NCI-H446 (cell line): ENCODE data around the gene NBAS.

ENCODE experiments used
- DNase-seq, 2 experiments: peaks; one replicate each; lab custom pipeline; 2025; lab: John Stamatoyannopoulos, UW

NBAS gene

DNA sequence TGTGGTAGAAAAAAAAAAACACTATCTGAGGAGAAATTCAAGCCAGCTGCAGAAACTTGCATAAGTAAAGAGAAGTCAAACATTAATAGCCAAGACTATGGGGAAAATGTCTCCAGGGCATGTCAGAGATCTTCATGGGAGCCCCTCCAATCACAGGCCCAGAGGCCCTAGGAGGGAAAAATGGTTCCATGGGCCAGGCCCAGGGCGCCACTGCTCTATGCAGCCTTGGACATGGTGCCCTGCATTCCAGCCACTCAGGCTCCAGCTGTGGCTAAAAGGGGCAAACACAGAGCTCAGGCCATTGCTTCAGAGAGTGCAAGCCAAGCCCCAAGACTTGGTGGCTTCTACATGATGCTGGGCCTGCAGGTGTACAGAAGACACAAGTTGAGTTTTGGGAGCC lies 354.7 kb downstream of the NBAS start:
- DNase-seq = no peak

DNA sequence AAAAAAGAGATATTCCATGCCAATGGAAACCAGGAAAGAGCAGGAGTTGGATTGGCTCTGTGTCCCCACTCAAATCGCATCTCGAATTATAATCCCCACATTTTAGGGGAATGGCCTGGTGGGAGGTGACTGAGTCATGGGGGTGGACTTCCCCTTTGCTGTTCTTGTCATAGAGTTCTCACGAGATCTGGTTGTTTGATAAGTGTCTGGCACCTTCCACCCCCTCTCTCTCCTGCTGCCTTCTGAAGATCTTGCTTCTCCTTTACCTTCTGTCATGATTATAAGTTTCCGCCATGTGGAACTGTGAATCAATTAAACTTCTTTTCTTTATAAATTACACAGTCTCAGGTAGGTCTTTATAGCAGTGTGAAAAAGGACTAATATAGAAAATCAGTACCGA lies 355.6 kb downstream of the NBAS start:
- no peak for DNase-seq

DNA sequence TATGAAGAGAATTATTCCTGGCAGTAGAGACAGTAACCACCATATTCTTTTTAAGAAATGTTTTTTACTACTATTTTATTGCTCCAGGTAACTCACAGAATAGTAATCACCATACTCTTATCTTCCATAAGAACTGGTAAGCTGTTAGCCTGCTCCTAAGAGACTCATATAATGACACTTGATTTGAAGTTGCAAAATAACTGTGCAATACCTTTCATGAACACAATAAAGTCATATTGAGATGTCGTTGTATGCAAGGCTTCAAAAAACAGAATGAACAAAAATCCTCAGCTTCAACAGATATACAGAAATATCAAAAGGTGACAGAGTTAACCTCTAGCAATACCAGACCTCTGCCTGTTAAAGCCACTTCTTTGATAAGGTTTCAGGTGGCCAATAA lies 360.1 kb downstream of the NBAS start:
- no peak for DNase-seq

DNA sequence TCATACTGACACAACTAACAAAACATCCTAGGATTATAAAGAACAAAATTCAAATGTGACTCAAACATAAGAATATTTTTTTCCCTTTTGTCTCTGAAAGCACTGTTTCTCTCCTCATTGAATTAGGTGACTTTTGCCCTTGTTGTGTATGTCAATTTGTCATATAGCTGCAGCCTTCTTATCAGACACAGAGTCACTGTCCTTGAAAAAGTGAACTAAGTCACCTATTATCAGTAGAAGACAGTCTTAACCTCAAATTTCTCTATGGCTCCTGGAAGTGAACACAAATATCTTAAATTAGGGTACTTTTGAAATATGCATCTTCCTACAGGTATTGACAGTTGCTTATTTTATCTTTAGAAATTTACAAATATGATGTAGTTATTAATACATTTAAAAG lies 360.6 kb downstream of the NBAS start:
- DNase-seq = no peak

DNA sequence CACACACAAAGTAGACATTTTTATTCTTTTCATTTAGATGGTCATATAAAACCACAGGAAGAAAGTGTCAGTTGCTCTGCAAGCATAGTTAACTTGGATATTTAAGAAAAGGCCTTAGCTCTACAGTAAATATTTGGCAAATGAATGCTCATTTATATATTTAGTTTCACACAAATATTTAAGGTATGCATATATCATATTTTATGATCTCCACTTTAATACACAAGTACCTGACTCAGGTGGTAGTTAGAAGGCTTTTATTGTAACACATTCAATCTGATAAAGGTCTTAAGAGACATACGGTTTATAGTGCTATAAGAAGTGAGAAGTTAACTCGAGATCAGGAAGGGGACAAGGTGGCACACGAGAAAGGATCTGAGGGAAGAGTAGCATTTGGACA lies 363.1 kb downstream of the NBAS start:
- DNase-seq = no peak

DNA sequence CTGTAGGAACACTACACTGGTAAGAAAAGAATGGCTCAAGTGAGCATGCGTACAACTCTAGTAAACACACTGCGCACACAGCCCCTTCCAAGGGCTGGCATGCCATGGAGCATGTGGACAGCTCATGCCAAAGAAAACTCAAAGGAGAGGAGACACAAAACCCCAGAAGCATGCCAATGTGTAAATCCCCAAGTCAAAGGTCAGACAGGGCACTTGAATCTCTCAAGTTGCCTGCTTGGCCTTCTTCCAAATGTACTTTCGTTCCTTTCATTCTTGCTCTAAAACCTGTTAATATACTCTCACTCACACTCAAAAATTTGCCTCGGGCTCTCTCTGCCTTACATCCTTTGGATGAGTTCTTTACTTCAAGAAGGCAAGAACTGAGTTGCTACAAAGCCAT lies 365.3 kb downstream of the NBAS start:
- no peak for DNase-seq

DNA sequence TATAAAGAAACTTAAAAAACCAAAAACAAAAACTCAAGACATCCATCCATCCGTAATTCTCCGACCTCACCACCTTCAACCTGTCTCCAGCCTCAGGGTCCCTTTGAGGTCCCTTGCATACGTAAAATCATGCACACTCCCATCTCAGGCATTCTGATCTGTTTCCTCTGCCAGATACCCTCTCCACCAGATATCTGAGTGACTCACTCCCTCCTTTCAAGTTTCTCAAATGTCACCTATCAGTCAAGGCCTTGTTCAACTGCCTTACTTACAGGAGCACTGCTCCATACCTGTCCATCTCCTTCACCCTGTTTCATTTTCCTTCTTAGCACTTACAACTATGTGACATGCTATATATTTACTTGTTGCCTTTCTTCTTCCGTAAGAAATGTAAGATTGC lies 369.3 kb downstream of the NBAS start:
- DNase-seq = no peak

DNA sequence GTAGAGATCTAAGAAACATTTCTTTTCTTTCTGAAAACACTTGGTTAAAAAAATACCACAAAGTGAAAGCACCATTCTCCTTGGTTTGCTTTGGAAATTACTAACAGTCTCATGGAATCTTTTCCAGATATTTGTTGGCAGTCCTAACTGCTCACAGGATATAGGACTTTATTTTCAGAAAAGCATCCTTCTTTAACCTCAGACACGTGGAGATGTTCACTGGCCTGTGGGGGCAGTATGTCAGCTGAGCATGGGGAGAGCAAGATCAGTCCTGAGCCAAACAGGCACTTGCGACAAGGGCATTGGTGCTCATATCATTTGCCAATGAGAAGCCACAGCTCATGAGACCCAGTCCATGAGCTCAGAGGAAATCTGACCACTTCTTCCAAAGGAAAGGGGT lies 371.9 kb downstream of the NBAS start:
- DNase-seq = no peak

DNA sequence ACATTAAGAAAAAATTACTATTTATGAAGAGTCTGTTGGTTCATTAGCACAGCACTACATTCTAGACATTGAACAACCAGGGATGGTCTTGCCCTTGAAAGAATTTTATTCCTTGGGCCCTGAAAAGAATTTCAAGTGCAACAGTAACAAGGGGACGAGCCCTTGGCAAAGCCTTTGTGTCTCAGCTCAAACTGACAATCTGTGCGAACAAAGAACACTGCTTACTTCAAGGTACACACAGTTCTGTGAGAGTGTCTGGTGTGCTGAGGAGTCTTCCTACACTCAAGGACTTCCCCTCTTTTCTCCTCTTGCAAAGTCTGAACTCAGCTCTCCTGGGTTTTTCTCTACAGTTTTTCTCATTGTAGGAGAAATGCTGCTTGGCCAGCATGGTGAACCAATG lies 373.4 kb downstream of the NBAS start:
- DNase-seq = no peak

DNA sequence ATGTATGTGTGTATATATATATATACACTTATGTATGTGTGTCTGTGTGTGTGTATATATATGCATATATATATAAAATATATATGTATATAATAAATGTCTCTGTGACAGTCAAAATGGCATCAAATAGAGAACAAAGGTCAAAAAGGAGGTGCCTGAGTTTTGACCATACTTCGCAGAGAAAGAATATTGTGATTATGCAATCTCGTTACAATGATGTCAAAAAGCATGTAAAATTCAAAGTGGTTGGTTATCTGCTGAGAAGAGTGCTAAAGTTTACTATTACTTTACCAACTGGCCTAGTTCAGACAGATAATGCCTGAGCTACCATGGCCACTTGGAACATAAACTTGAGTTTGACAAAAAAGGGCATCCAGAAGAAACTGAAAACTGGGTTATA lies 375.0 kb downstream of the NBAS start:
- no peak for DNase-seq

DNA sequence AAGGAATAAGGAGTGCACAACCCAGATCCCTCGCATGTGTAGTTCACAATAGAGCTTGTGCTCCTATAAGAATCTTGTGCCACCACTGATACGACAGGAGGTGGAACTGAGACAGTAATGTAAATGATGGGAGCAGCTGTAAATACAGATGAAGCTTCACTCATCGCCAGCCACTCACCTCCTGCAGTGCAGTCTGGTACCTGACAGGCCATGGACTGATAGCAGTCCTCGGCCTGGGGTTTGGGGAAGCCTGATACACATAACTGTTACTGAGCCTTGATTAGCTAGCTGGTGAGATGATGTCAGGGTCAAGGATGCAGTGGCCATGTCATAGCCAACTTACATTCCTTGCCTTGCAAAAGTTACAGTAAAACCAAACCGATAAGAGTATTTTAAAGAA lies 376.6 kb downstream of the NBAS start:
- no peak for DNase-seq

DNA sequence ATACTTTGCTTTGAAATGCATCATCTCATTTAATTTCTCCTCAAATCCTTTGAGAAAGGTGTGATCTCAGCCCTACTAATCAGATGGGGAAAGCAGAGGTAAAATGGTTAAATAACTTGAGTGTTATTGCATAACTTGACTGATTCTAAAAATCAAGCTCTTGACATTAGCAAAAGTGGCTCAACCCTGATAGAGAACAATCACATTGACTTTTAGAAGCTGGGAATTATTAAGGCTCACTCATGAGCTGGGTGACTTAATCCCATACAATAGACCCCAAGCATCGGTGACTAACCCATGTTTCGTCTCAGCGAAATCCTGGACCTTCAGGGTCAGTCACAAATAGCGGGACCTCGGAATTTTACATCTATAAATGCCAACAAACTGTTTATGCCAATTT lies 378.9 kb downstream of the NBAS start:
- no peak for DNase-seq

DNA sequence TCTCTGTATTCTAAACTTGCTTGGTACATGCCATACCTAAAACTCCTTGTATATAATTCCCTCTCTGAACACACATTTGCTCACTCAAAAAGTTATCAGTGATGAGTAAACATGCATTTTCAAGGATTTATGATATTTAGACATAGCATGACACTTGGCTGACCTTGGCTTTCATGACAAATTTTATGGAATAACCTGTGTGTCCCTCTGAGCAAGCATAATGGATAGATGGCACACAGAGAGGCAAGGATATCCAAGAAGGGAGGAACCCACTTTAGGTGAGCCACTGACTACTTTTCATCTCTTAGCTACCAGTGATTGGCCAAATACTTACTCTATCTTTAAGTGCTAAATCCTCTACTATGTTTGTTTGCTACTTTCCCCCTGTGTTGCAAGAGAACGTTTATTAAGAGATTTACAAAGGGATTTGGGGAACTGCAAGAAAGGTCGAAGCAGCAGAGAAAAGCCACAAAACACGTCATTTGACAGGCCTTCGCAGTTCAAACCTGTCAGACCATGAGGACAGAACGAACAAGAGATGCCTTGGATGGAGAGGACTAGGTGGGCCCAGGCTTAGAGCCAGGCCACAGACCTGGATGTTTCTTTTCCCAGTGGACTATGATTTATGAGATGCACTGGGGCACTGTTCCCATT lies 379.9 kb downstream of the NBAS start:
- no peak for DNase-seq

DNA sequence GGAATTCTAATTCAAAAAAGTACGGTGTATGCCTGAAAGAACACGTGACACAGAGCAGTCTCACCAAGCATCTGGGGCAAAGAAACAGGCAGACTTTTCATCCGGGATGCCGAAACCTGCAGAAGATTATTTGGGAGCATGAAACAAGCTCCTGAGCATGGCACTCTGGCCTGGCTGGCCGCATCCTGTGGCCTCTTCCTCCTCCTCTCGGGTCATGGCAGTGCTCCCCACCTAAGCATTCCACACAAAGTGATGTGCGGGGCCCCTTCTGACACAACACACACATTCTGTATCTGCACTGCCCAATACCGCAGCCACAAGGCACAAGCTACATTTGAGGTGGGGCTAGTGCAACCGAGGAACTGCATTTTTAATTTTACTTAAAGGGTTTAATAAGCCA lies 380.8 kb downstream of the NBAS start:
- DNase-seq = no peak

DNA sequence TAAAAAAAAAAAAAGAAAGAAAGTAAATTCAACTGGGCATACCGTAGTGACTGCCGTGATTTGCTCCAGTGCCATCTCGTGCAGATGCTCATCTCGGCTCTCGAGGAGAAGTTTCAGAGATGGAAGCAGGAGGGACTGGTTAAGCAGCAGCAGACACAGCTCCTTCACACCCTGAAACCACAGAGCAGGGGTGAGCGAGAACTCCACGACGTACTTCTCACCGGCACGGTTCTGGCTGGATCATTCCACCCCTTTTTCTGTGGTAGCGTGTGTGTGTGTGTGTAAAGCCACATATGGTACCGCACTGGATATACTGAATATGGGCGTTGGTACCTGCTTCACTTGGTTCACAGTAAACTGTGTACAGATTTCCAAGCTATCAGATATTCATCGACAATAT lies 382.2 kb downstream of the NBAS start:
- DNase-seq = no peak

DNA sequence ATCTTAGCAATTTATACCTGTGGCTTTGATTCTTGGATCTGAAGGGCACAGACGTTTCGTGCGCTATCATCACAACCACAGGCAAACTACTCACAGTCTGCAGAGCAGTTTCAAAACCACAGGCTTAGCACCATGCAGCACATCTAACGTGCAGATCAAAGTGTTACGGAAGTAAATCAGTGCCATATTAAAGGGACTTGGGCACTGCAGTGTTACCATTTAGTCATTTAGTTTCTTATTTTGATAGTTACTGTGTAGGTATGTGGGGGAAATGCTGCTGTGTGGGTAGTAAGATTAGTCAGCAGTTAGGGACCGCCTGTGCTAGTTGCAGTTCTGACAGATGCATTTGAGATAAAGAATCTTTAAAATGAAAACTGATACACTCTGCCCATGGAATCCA lies 384.0 kb downstream of the NBAS start:
- DNase-seq = no peak

DNA sequence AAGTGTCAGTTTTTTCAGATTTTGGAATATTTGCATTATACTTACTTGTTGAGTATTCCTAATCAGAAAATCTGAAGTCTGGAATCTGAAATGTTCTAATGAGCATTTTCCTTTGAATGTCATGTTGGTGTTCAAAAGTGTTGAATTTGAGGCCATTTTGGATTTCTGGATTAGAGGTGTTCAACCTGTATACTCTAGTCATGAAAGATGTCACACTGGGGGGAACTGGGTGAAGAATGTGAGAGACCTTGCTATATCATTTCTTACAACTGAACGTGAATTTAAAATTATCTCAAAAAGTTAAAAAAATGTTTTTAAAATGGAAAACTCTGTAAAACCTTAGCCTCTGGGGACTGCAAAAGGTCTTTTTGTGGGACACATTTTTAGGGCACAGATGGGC lies 384.5 kb downstream of the NBAS start:
- DNase-seq = no peak

DNA sequence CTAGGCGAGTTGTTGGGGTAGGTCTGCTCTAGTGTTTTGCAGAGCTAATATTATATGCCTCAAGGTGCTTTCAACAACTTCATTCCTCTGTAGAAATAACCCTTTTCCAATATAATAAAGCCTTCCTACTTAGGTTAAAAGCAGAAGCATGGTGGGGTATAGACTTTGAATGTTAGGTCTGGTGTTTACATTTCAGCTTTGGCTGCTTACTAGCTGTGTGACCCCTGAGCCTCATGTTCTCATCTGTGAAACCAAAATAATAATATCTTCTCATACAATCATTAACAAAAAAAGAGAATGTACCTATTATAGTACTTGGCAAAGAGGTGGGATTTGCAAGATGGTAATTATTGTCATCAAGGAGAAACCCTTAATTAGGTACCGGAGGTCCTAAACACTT lies 386.6 kb downstream of the NBAS start:
- DNase-seq = no peak

DNA sequence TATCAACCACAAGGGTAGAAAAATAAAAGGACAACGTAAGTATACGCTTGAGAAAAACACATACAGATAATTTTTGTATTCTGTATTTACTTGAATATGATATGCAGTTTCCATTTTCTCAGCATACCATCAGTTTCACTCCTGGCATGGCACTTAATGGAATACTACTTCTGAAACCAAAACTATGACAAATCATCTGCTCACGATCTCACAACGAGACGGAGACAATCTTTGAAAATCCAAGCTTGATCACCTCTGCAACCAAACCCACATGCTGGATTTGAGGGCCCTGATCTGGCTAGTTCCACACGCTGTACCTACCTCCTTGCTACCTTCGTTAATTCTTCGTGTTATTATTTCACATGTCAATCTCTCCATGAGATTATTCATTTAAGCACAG lies 387.6 kb downstream of the NBAS start:
- DNase-seq = no peak

DNA sequence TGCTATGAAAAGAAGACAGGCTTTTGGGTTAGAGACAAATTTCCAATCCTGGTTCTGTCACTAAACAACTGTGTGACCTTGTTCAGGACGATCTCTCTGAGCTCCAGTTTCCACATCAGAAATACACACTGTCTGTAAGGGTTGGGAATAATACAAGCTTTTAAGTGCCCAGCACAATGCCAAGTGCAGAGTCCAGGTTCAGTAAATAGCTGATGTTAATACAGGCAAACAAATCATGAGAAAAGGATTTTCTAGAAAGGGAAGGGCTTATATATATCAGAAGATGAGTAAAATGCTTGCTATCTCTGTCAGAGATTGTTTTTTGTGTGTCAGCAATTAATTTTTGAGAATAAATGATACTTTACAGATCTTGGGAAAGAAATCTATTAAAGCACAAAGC lies 388.3 kb downstream of the NBAS start:
- no peak for DNase-seq

DNA sequence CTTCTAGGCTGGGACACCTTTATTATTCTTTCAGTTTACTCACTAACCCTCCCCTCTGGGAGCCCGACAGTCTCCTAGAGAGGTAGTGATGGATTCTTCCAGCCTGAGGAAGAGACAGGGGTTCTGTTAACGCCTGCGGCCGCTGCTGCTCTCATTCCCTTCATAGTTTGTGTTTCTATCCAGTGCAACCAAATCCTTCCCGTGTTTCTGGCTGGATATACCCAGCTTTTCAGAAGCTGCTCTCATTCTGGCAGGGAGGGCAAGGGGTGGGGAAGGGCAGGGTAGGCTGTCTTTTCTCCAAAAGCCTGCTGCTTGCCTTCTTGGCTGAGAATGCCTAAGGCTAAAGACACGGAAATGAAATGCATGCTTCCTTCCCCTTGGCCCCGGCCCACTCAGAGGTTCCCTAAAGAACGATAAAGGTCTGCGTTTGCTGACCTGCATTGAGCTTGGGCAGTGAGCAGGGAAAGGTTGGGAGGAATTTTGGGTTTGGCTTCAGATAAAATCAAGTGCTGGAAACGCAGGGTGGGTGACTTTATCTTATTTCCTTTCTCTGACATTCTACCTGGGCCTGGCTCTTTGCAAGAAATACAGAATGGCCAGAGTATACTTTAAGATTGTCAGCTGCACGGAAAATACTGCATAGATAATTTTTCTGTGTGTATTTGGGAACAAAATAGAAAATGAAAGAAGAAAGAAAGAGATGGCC lies 390.9 kb downstream of the NBAS start:
- no peak for DNase-seq

DNA sequence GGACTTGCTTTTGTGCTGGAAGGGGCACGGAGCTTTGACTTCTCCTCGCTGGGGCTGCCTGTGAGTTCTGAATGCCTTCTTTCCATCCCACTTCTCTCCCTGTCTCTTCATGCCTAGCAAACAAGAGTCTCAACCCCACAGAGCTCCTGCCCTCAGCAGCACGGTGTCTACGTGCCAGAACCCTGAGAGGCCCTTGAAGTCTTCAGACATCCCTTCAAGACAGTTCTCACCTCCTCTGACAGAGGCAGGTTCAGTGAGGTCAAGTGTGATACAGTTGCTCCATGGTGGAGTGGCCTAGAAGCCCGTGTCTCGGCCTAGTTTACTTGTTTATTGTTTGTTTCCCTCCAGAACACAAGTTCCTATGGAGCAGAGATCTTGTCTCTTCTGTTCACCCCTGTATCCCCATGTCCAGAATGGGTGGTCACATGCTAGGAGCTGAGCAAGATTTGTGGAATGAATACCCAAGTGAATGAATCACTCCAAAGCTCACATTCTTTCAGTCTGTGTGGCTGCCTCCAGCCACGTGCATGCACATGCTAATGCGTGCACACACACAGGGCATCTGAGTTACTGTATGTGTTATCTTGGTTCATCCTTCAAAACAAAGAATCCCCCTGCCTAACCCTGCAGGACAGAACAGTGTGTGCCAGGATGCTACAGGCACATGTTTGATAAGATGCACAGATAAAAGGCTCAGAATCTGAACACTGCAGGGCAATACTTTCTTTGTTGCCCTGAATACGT lies 391.6 kb downstream of the NBAS start:
- DNase-seq = no peak

DNA sequence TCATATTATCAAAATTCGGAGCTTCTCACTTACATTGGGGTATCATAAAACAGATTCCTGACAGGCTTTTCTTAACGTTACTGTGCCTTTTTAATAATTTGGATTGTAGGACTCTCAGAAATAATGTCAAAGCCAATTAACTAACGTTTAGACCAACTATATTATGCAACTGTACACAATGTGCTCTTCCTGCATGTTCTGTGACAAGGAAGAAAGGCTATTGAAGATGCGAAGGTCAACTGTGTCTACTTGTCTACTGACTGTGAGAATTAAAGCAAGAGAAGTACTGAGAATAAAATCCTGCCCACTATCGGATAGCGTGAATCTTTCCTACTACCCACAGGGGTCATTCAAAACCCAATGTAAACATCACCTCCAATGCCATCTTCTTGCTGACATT lies 393.0 kb downstream of the NBAS start:
- no peak for DNase-seq

DNA sequence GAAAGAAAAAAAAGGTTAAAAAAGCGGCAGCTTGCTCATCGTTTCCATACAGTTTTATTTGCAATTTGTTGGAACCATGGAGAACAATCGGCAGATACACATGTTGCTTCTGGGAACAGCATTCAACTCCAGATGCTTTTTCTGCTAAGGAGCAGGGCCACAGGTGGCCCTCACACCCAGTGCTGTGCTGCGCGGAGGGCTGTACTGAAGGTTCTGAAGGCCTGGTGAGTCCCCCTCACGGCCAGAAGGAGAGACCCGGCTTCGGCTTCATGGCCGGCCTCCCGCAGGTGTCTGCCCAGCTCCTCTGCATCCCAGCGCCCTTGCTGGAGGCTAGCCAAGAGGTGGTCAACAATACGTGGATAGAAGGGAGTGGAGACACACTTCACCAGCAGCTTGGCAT lies 394.3 kb downstream of the NBAS start:
- DNase-seq = no peak
